Heart left ventricle (tissue), 16 donors: ENCODE measurements around the gene SLAIN1. TPM values are rescaled to one million over a fixed set of nuclear protein-coding genes. Genes with fewer than 3 reads are reported as not detected.
"Not testable (repeated sequence)": the region's sequence is repeated elsewhere in the genome, so short reads cannot be mapped to it uniquely, and the experiment has no call there.

Source experiments
- ATAC-seq, 4 donors: fragments of 200-7000 bp; cut with Tn5 transposase; one replicate each; pipeline ENCODE4 v1.9.1; 2020 to 2022; ENCODE audit warnings: moderate library complexity in 4 of 4, mild to moderate bottlenecking in 3 of 4, moderate number of reproducible peaks in 1 of 4
- DNase-seq, 5 donors: peaks; one replicate each; pipeline ENCODE4 v3.0.0-alpha.2; 2020
- H3K27ac ChIP-seq, 12 donors: fragments of 200-600 bp; sonication (generic) in 4 of 12; one replicate each; pipeline versions ENCODE4 v1.5.0 to v1.8.0; 2016 to 2022; ENCODE audit warnings: mild to moderate bottlenecking in 2 of 12
- H3K27me3 ChIP-seq, 9 donors: fragments of 200-600 bp; sonication (generic) in 2 of 9; one replicate each; pipeline versions ENCODE4 v1.5.1 to v1.8.0; 2016 to 2022; ENCODE audit warnings: mild to moderate bottlenecking in 3 of 9
- H3K36me3 ChIP-seq, 9 donors: fragments of 200-600 bp; sonication (generic) in 2 of 9; one replicate each; pipeline versions ENCODE4 v1.5.0 to v1.8.0; 2018 to 2022; ENCODE audit warnings: mild to moderate bottlenecking in 2 of 9
- H3K4me1 ChIP-seq, 12 donors: fragments of 200-600 bp; sonication (generic) in 4 of 12; one replicate each; pipeline versions ENCODE4 v1.5.0 to v1.8.0; 2016 to 2022; ENCODE audit warnings: mild to moderate bottlenecking in 3 of 12
- H3K4me3 ChIP-seq, 12 donors: fragments of 200-600 bp; sonication (generic) in 4 of 12; one replicate each; pipeline versions ENCODE4 v1.5.0 to v1.8.0; 2017 to 2022; ENCODE audit warnings: mild to moderate bottlenecking in 9 of 12, moderate library complexity in 4 of 12
- H3K9me3 ChIP-seq, 12 donors: fragments of 200-600 bp; sonication (generic) in 4 of 12; one replicate each; pipeline versions ENCODE4 v1.5.0 to v1.8.0; 2016 to 2022; ENCODE audit warnings: mild to moderate bottlenecking in 1 of 12
- CTCF ChIP-seq, 12 donors: fragments of 200-600 bp; sonication (generic) in 4 of 12; IDR thresholded peaks; one replicate each; pipeline versions ENCODE4 v1.5.0 to v1.8.0; 2018 to 2022; ENCODE audit warnings: antibody characterized with exemption in 12 of 12, mild to moderate bottlenecking in 5 of 12
- POLR2A ChIP-seq, 2 donors: fragments of 450-650 bp; IDR thresholded peaks; one replicate each; pipeline ENCODE4 v1.6.1; 2017; ENCODE audit warnings: antibody characterized with exemption in 2 of 2, mild to moderate bottlenecking in 2 of 2, moderate library complexity in 2 of 2
- WGBS, 4 donors: extraction: QIAGEN DNeasy Blood & Tissue Kit in 2 of 4; methylation state at CpG; one replicate each; pipeline versions ENCODE4 v1.1.5 to v1.1.7; 2013 to 2018; 5-methylcytosine and 5-hydroxymethylcytosine counted together
- intact Hi-C, 10 donors: fragments of 100-400 bp; cut with DNase I; formaldehyde crosslinking; loops; one replicate each; pipeline versions ENCODE4 v1.11.1 to v1.14.2; 2022
- polyA plus RNA-seq, 2 donors: library from polyadenylated mRNA; stranded (reverse); fragments of 200-250 nt; gene quantifications; one replicate each; pipeline ENCODE4 v1.2.3, GENCODE V29; 2013
- total RNA-seq, 9 donors: library from RNA; depleted of rRNA in 2 of 9; stranded (reverse); fragments of >200 nt in 2 of 9; fragmentation: NEBNext Ultra II Directional in 3 of 9; extraction: Animal tissue kit (Norgen Biotek cat#: 25700) in 3 of 9; gene quantifications; one replicate each; pipeline versions ENCODE4 v1.1.0 to v1.2.4, GENCODE V29; 2016 to 2023
- donor health status: ischemic (EF 13 %, LVEDD 7.1; RV severe dilation, severe dysfunction).
- donor health status: healthy with polysubstance abuse.
- donor health status: DM: no; HTN: yes; CAD: no.
- donor health status: DM: no; HTN: no; CAD: no.
- donor health status: ischemic (EF 25% LVEDD 6.9; RV normal size, moderate dysfunction).
- donor health status: ischemic (EF 25% LVEDD 5.7; RV mildly dilated, moderate dysfunction).
- donor health status: healthy.
- donor health status: DM: yes; HTN: yes; CAD: no.
- donor health status: ischemic (EF 35%, LVEDD 5.7; RV mildly dilated, moderate dysfunction).
- donor health status: nonischemic (EF 11% LVEDD 7.7; RV severe dilation, severe dysfunction).
- donor health status: DM: yes; HTN: yes; CAD: no.
- donor health status: PGD.
- donor health status: ischemic (EF 29% LVEDD 5.4; RV normal size, mild dysfunction).
- donor health status: nonischemic (EF 23%, LVEDD 6.1; RV moderate dilation, normal function).

Gene SLAIN1
- total and polyA plus RNA-seq, 11 donors = 2.3 to 14.9 (median 7.0) TPM

- intact Hi-C loops = no loop called here
- WGBS, 4 donors = 80 to 88% (median 81%) methylated on average over 7 to 15 of the region's 15 CpGs
- no peak for TF ChIP-seq CTCF (IDR thresholded peaks at IDR 0.05)
- no peak for TF ChIP-seq POLR2A (IDR thresholded peaks at IDR 0.05)
- Histone ChIP-seq H3K36me3 (no peaks in the 10 kb centered on the region), H3K9me3 (peaks cover 0 to 6% (median 0%) of the 10 kb centered on the region in 12 donors), H3K27ac (no peak overlapping the region), H3K27me3 (no peaks in the 10 kb centered on the region), H3K4me1 (no peaks in the 10 kb centered on the region), H3K4me3 (no peak overlapping the region)
- DNase-seq (peak in 1 of 5 donors; percentile 28), ATAC-seq (no peak)
These were observed 36.6 kb upstream of the SLAIN1 start for GRCh38 chr13:77660841-77661250.

GRCh38 chr13:77662301-77662700, 35.2 kb upstream of the SLAIN1 start:
- H3K4me3 ChIP-seq, H3K36me3 ChIP-seq, H3K27me3 ChIP-seq, intact Hi-C loops, H3K4me1 ChIP-seq, H3K27ac ChIP-seq, H3K9me3 ChIP-seq, DNase-seq, ATAC-seq: not testable (repeated sequence)
- WGBS, 4 donors = 83 to 90% (median 89%) methylated on average over 13 to 16 of the region's 16 CpGs

DNA sequence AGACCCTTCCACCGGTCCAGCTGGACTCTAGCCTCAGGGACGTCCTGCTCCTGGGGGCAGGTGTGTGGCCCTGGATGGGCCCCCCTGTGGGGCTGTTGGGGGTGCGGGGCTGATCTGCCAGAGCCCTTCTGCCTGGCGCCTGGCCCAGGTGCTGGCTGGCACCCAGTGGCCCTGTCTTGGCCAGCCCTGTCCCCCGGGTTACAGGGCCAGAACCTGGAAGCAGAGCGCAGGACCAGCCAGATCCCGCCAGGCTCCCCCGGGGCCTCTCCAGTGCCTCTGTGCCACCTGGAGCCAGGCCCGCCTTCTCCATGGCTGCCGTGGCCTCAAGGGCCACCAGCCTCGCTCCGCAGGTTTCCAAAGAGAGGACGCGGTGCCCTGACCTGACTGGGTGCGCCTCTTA, 34.7 kb upstream of the SLAIN1 start:
- H3K4me1 ChIP-seq, ATAC-seq, H3K9me3 ChIP-seq, H3K27ac ChIP-seq, intact Hi-C loops, H3K36me3 ChIP-seq, H3K4me3 ChIP-seq, H3K27me3 ChIP-seq: not testable (repeated sequence)
- WGBS, 4 donors = 87 to 94% (median 89%) methylated on average over 13 to 15 of the region's 15 CpGs
- peak in 1 of 5 donors; percentile 37 for DNase-seq

DNA sequence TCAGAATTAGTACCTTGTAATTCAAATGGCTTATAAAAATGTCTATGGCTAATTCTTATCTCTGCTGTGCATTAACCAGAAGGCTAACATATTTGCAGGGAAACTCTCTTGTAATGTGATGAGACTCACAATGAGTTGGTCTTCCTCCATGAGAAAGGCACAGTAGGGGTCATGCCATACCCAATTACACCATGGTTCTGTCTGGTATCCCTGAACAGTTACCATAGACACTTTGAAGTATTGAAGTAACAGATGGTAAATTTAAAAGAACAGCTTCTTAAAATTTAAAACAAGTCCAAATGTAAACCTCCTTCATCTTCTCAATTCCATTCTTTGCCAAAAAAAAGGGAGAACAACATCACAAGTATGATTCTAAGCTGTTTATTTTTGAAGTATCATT, 22.6 kb upstream of the SLAIN1 start:
- Histone ChIP-seq H3K4me3 (no peak overlapping the region), H3K4me1 (no peaks in the 10 kb centered on the region), H3K36me3 (no peaks in the 10 kb centered on the region), H3K9me3 (peaks cover 0 to 15% (median 0%) of the 10 kb centered on the region in 12 donors), H3K27me3 (peaks cover 0 to 6% (median 0%) of the 10 kb centered on the region in 9 donors), H3K27ac (no peak overlapping the region)
- TF ChIP-seq CTCF (IDR thresholded peaks at IDR 0.05) (no peak), POLR2A (IDR thresholded peaks at IDR 0.05) (no peak)
- intact Hi-C loops = no loop called here
- ATAC-seq (no peak), DNase-seq (no peak)

DNA sequence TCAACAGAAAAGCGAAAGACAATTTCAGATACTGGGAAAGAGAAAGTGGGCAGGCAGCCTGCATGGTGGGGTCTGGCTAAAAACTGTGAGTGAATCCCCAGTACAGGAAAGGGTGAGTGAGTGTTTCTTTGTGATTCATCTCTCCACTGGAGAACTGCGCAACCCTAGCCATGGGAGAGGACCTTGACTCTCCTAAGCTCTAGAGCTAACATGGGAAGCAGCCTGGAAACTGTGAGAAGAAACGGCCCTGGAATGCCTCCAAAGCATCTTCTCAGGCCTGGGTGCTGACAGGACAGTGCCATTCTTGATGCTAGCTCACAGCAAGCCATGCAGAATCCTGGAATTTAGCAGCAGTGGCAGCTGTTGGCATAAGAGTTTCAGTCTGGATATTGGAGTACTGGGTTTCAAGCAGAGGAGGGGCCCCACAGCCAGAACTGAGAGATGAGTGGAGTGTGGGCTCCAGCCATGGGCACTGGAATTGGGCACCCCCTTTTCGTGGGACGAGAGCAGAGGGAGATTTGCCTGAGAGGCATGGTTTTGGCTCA, 18.7 kb upstream of the SLAIN1 start:
- TF ChIP-seq POLR2A (IDR thresholded peaks at IDR 0.05) = no peak
- TF ChIP-seq CTCF (IDR thresholded peaks at IDR 0.05) = no peak
- ATAC-seq (no peak), DNase-seq (no peak)
- WGBS, 4 donors = 52 to 68% (median 65%) methylated on average over 5 of the region's 5 CpGs
- peaks cover 0 to 14% (median 0%) of the 10 kb centered on the region in 12 donors for H3K9me3 ChIP-seq
- no peaks in the 10 kb centered on the region for H3K4me1 ChIP-seq
- peaks cover 0 to 3% (median 0%) of the 10 kb centered on the region in 9 donors for H3K27me3 ChIP-seq
- H3K36me3 ChIP-seq = no peaks in the 10 kb centered on the region
- no peak overlapping the region for H3K4me3 ChIP-seq
- intact Hi-C loops = no loop called here
- H3K27ac ChIP-seq = no peak overlapping the region
